Measurements from ENCODE around the gene PRKACB.

GRCh38 chr1:84267476-84267875, 123.4 kb downstream of the PRKACB start:
- no peak for TF ChIP-seq CTCF (IDR thresholded peaks at IDR 0.05)
- TF ChIP-seq EZH2 (IDR thresholded peaks at IDR 0.05): no peak
- no peak for TF ChIP-seq EZH2phosphoT487 (IDR thresholded peaks at IDR 0.05)
